Caki2 (cell line): ENCODE results near the gene TRDN. TPM values are rescaled to one million over a fixed set of nuclear protein-coding genes. Genes with fewer than 3 reads are reported as not detected.
"Not testable (repeated sequence)": the region's sequence is repeated elsewhere in the genome, so short reads cannot be mapped to it uniquely, and the experiment has no call there.

Source experiments
- DNase-seq: peaks from one replicate; pipeline ENCODE4 v3.0.0-alpha.2; 2015; ENCODE audit warnings: low read depth
- in situ Hi-C: cut with HindIII; loops from 2 replicates; pipeline ENCODE4 v1.10.0; 2016; ENCODE audit warnings: low sequenced_read_pairs, low pct_unique_long_range_greater_than_20kb, mixed read lengths
- total RNA-seq: library from RNA; depleted of rRNA; stranded (reverse); fragments of >200 nt; shearing (Covaris generic); gene quantifications from 2 replicates; pipeline ENCODE4 v1.2.3, GENCODE V29; 2014; ENCODE audit warnings: low replicate concordance

TRDN gene
- total RNA-seq, 1 experiment from 2014 or later: not detected

GRCh38 chr6:123372737-123373136 lies 264.0 kb downstream of the TRDN start:
- in situ Hi-C loops: no loop called here
- DNase-seq: no peak

GRCh38 chr6:123363912-123364311 lies 272.8 kb downstream of the TRDN start:
- DNase-seq: no peak
- in situ Hi-C loops: no loop called here

- in situ Hi-C loops: no loop called here
- DNase-seq: no peak
Measured at GRCh38 chr6:123360359-123360758, 276.4 kb downstream of the TRDN start.

- DNase-seq: no peak
- in situ Hi-C loops: no loop called here
Measured at GRCh38 chr6:123352705-123353104, 284.0 kb downstream of the TRDN start.

GRCh38 chr6:123352279-123352678 lies 284.5 kb downstream of the TRDN start:
- in situ Hi-C loops: no loop called here
- DNase-seq: no peak

- in situ Hi-C loops: no loop called here
- DNase-seq: no peak
Measured at GRCh38 chr6:123343836-123344235, 292.9 kb downstream of the TRDN start.

- no peak for DNase-seq
- in situ Hi-C loops: no loop called here
Measured at GRCh38 chr6:123338394-123338793, 298.4 kb downstream of the TRDN start.

GRCh38 chr6:123333000-123333756 lies 303.6 kb downstream of the TRDN start:
- in situ Hi-C loops: no loop called here
- DNase-seq: no peak

- DNase-seq: no peak
- in situ Hi-C loops: no loop called here
Measured at GRCh38 chr6:123332070-123332469, 304.7 kb downstream of the TRDN start.

GRCh38 chr6:123329337-123329736 lies 307.4 kb downstream of the TRDN start:
- no peak for DNase-seq
- in situ Hi-C loops: no loop called here

GRCh38 chr6:123323452-123324329 lies 313.1 kb downstream of the TRDN start:
- in situ Hi-C loops: no loop called here
- no peak for DNase-seq

- in situ Hi-C loops: no loop called here
- no peak for DNase-seq
Measured at GRCh38 chr6:123321020-123321419, 315.7 kb downstream of the TRDN start.

- in situ Hi-C loops: no loop called here
- DNase-seq: no peak
Measured at GRCh38 chr6:123316733-123317323, 319.9 kb downstream of the TRDN start.

- DNase-seq, in situ Hi-C loops: not testable (repeated sequence)
Measured at GRCh38 chr6:123314459-123314858, 322.3 kb downstream of the TRDN start.

- in situ Hi-C loops: no loop called here
- DNase-seq: no peak
Measured at GRCh38 chr6:123309130-123309529, 327.6 kb downstream of the TRDN start.

- in situ Hi-C loops: no loop called here
- no peak for DNase-seq
Measured at GRCh38 chr6:123306334-123306733, 330.4 kb downstream of the TRDN start.

- DNase-seq: no peak
- in situ Hi-C loops: no loop called here
Measured at GRCh38 chr6:123295672-123296071, 341.1 kb downstream of the TRDN start.

GRCh38 chr6:123295181-123295580 lies 341.6 kb downstream of the TRDN start:
- DNase-seq: no peak
- in situ Hi-C loops: no loop called here

GRCh38 chr6:123288649-123289048 lies 348.1 kb downstream of the TRDN start:
- DNase-seq: no peak

More at GRCh38 chr6:123288649-123289048, 348.1 kb downstream of the TRDN start:
- in situ Hi-C loops: no loop called here
